COR-L47 (cell line): ENCODE results near the gene CFB.

Experiments used
- DNase-seq: peaks from one replicate; lab custom pipeline; 2025; lab: John Stamatoyannopoulos, UW

Gene CFB

DNA sequence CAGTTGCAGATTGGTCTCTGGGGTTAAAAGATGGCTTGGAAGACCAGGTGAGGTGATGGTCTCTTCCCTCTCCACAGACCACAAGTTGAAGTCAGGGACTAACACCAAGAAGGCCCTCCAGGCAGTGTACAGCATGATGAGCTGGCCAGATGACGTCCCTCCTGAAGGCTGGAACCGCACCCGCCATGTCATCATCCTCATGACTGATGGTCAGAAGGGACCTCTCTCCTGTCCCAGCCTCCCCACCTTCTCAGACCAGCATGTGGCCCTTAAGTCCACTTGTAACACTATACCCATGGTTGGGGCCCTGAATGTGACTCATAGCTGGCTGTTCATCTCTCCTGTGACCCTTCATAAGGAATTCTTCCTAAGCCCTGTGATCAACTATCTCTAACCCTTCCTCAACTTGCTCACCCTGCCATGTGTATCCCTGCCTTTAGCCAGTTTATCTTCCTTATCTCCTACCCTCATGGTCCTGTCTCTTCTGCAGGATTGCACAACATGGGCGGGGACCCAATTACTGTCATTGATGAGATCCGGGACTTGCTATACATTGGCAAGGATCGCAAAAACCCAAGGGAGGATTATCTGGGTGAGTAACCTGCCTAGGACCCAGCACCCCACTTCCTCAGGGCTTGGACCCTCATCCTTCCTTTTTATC, 3.0 kb downstream of the CFB start:
- DNase-seq, result no peak

DNA sequence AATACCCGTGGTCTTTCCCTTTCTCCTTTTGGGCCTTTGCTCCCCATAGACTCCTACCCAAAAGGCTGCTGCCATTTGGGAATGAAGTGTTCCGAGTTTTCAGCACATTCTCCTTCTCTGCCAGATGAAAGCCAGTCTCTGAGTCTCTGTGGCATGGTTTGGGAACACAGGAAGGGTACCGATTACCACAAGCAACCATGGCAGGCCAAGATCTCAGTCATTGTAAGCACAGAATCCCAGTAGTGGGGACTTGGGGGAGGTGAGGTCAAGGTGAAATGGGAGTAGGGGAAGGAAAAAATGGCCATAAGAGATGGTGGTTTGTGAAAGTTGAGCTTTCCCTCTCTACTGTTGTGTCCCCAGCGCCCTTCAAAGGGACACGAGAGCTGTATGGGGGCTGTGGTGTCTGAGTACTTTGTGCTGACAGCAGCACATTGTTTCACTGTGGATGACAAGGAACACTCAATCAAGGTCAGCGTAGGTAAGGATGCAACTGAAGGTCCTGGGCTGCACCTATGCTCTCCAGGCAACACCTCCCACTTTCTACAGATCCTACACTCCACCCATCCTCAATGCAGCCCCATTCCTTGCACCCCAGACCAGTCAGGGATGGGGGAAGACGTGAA, 4.1 kb downstream of the CFB start:
- DNase-seq, result no peak

DNA sequence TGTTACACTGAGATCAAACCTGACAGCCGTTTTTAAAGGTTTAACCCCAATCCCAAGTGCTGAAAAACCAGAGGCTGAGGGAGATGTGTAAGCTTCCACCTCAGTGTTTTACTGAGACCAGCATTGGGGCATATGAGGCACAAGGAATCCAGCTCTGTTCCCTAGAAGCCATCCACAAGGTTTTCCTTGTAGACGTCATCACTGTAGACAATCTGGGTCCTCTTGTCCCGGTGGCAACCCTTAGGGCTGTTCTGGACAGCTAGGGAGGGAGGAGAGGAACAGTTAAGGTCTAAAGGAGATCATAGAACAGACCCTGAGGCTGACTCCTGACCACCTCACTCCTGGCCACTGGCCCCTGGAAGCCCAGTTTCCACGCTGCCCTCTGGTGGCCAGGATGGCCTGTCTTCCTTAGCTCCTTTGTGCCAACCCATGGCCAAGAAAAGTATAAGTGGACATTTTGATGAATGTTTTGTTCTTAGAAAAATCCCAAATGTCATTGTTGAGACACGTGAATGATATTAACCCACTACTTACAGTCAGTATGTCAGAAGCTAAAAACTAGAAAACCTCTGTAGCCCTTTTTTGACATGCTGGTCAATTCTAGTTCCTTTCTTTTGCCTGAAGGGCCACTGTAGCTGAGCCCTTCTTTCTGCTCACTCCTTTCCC, 6.4 kb downstream of the CFB start:
- peak; percentile 22 for DNase-seq

DNA sequence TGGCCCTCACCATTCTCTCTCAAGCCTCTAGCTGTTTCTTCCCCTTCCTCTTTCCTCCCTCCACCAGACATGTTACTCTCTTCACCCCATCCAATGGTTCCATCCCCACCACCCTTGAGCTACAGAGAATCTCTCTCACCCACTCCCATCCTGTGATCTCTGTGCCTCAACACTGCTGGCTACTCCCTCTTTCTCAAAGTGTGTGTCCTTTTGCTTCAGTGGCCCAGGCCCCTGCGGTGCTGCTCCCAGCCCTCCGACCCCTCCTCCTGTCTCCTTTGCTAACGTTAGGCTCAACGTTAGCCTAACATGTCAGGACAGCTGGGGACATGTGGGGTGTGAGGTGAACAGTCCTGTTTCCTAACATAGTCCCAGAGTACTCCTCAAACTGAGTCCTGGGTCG, 7.0 kb downstream of the CFB start:
- no peak for DNase-seq

DNA sequence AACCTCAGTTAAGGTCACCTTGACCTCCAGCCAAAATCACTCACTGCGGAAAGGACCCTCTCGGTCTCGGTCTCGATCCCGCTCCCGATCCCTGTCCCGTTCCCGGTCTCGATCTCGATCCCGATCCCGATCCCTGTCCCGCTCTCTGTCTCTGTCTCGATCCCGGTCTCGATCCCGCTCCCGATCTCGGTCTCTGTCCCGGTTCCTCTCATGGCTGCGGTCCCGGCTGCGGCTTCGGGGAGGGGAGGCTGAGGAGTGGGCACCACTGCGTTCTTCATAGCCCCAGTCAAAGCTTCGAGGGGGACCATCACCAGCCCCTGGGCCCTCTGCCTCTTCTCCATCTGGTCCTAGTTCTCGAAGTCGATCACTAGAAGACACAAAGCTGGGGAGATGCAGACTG, 8.6 kb downstream of the CFB start:
- DNase-seq, result no peak

- DNase-seq, result no peak
Measured at GRCh38 chr6:31956796-31957195, 10.9 kb downstream of the CFB start.

- no peak for DNase-seq
Measured at GRCh38 chr6:31958412-31958740, 12.5 kb downstream of the CFB start.

- peak; percentile 98 for DNase-seq
Measured at GRCh38 chr6:31958741-31959739, 13.1 kb downstream of the CFB start, which contains the start of the genes NELFE and SKIC2. Gene NELFE, minus strand, starts transcription at chr6:31958971. Its CDS starts 525 bp downstream, at chr6:31958446. Gene SKIC2, plus strand, starts transcription at chr6:31959175. Its CDS starts 18 bp downstream, at chr6:31959193.

DNA sequence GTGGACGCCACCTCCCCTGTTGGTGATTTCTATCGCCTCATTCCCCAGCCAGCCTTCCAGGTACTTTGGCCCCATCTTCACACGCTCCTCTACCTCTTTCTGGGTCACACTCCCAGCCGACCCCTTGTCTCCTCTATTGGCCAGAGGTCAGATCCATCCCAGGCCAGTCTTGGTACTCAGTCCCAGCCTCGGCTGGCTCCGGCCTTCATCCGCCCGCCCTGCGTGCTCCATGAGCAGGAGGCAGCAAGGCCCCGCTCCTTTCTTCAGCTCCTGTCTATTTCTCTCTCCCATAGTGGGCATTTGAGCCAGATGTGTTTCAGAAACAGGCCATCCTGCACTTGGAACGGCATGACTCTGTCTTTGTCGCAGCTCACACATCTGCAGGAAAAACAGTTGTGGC, 15.7 kb downstream of the CFB start:
- no peak for DNase-seq

DNA sequence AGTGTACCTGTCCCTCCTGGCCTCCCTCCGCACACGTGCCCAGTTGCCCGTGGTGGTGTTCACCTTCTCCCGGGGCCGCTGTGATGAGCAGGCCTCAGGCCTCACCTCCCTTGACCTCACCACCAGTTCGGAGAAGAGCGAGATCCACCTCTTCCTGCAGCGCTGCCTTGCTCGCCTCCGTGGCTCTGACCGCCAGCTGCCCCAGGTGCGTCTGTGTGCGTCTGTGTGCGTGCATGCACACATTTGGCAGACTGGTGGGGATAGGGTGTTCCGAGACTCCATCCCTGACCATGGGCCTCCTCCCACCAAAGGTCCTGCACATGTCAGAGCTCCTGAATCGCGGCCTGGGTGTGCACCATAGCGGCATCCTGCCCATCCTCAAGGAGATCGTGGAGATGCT, 18.0 kb downstream of the CFB start:
- no peak for DNase-seq

DNA sequence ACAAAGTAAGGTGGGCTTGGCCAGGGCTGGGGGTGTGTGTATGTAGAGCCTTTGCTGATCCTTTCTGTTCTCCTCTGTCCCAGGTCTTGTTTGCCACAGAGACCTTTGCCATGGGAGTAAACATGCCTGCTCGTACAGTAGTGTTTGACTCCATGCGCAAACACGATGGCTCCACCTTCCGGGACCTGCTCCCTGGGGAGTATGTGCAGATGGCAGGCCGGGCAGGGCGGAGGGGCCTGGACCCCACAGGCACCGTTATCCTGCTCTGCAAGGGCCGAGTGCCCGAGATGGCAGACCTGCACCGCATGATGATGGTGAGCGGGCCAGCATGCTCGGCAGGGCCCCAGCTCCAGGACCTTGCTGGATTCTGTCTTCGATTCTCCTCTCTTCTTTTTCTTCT, 19.8 kb downstream of the CFB start:
- no peak for DNase-seq

DNA sequence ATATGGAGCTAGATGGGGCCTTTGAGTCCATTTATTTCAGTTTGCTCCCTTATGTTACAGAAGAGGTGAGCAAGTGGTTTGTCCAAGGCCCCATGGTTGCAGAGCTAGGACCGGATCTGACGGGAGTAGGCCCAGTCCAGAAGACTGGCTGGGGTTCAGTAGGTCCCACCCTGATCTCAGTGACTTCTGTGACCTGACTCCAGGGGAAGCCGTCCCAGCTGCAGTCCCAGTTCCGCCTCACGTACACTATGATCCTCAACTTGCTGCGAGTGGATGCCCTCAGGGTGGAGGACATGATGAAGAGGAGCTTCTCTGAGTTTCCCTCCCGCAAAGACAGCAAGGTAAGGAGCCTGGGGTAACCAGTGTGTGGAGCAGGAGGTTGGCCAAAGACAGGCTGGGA, 20.6 kb downstream of the CFB start:
- no peak for DNase-seq

DNA sequence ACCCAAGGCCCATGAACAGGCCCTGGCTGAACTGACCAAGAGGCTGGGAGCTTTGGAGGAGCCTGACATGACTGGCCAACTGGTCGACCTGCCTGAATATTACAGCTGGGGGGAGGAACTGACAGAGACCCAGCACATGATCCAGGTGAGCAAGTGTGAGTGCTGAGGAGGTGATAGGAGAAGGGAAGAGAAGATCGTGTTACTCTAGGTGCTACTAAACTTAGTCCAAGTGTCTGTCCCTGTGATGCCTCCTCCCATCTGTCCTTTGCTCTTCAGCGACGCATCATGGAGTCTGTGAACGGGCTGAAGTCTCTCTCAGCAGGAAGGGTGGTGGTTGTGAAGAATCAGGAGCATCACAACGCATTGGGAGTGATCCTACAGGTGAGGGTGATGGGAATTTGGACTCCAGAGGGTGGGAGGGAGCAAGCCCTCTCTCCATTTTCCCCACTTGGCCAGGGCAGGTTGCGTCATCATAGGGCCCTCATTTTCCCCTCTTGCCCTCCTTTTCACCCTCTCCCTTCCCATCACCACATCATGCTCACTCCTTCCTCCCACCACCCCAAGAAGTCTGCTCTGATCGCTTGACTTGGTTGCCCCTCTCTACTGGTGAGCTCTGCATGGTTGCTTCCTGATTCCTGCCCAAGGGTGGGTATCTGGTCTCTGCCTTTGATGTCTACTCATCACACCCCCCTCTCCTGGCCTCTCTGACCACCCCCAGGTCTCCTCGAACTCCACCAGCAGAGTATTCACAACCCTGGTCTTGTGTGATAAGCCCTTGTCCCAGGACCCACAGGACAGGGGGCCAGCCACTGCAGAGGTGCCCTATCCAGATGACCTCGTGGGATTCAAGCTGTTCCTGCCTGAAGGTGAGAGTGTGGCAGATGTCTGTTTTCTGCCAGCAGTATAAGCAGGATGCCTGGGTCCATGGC, 21.4 kb downstream of the CFB start:
- DNase-seq, result no peak

DNA sequence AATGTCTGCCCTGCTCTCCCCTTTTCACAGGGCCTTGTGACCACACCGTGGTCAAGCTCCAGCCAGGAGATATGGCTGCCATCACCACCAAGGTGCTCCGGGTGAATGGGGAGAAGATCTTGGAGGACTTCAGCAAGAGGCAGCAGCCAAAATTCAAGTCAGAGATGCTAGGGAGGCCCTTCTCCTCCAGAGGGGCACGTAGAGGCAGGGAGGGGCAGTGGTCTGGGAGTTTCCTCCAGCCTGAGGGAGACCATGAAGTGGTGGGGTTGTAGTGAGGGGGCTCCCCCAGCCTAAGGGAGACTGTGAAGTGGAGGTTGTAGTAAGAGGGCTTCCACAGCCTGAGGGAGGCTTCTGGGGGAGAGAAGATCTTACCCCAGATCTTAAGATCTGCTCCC, 22.0 kb downstream of the CFB start:
- DNase-seq, result no peak

- no peak for DNase-seq
Measured at GRCh38 chr6:31968326-31968725, 22.4 kb downstream of the CFB start.

DNA sequence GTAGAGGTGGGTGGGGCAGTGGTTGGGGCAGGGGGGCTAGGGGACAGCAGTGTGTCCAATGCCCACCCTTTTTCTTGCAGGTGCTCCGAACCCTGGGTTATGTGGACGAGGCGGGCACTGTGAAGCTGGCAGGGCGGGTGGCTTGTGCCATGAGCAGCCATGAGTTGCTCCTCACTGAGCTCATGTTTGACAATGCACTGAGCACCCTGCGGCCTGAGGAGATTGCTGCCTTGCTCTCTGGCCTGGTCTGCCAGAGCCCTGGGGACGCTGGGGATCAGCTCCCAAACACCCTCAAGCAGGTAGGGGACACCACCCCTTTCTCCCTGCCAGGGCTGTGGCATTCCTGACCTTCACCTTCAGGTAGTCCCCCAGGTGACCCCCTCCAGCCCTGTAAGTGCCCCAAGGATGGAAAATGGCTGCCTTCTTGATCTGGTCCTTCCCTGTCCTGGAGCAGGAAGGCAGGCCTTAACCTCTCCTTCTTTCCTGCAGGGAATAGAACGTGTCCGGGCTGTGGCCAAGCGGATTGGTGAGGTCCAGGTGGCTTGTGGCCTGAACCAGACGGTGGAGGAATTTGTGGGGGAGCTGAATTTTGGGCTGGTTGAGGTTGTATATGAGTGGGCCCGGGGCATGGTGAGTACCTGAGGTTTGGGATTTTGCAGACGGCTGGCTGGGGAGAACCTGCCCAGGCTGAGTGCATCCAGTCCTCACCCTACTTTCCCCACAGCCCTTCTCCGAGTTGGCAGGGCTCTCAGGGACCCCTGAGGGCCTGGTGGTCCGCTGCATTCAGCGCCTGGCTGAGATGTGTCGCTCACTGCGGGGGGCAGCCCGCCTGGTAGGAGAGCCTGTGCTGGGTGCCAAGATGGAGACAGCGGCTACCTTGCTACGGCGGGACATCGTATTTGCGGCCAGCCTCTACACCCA, 23.2 kb downstream of the CFB start:
- DNase-seq, result no peak

GRCh38 chr6:31969712-31970603, 24.1 kb downstream of the CFB start:
- no peak for DNase-seq

DNA sequence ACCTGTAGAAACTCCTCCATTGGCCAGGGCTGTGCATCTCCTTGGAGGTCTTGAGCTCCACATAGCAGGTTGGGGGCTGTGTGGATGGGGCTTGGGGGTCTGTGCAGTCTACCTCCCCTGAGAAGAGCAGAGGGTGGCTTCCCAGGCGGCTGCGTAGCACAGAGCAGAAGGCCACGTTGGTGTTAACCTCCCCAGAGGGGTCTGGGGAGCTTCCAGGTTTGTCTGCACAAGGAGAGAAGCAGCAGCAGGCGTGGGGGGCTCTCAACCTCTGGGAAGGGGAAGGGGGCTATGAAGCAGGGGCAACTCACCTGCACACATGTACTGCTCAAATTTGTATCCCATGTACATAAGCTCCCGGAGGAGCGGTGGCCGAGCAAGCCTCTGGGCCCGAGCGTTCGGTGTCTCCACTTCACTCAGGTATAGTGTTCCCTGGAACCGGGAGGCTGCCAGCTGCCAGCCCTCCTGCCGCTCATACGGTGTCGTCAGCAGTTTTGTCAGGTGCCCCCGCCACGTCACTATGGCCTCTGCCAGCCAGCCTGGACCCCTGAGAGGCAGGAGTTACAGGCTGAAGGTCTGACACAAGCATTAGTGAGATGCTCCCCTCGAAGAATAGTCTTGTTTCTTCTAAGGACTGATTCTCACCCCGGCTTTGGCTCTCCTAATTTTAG, 24.8 kb downstream of the CFB start:
- DNase-seq, result peak; percentile 42
